Heart left ventricle (tissue), 16 donors: ENCODE results near the gene MAP4K1. TPM values are rescaled to one million over a fixed set of nuclear protein-coding genes. Genes with fewer than 3 reads are reported as not detected.
A peak's percentile ranks its signal among the peaks of the same experiment; 100 is the strongest.

Experiments
- ATAC-seq, 4 donors: fragments of 200-7000 bp; cut with Tn5 transposase; one replicate each; pipeline ENCODE4 v1.9.1; 2020 to 2022; ENCODE audit warnings: moderate library complexity in 4 of 4, mild to moderate bottlenecking in 3 of 4, moderate number of reproducible peaks in 1 of 4
- DNase-seq, 5 donors: peaks; one replicate each; pipeline ENCODE4 v3.0.0-alpha.2; 2020
- H3K27ac ChIP-seq, 12 donors: fragments of 200-600 bp; sonication (generic) in 4 of 12; one replicate each; pipeline versions ENCODE4 v1.5.0 to v1.8.0; 2016 to 2022; ENCODE audit warnings: mild to moderate bottlenecking in 2 of 12
- H3K27me3 ChIP-seq, 9 donors: fragments of 200-600 bp; sonication (generic) in 2 of 9; one replicate each; pipeline versions ENCODE4 v1.5.1 to v1.8.0; 2016 to 2022; ENCODE audit warnings: mild to moderate bottlenecking in 3 of 9
- H3K36me3 ChIP-seq, 9 donors: fragments of 200-600 bp; sonication (generic) in 2 of 9; one replicate each; pipeline versions ENCODE4 v1.5.0 to v1.8.0; 2018 to 2022; ENCODE audit warnings: mild to moderate bottlenecking in 2 of 9
- H3K4me1 ChIP-seq, 12 donors: fragments of 200-600 bp; sonication (generic) in 4 of 12; one replicate each; pipeline versions ENCODE4 v1.5.0 to v1.8.0; 2016 to 2022; ENCODE audit warnings: mild to moderate bottlenecking in 3 of 12
- H3K4me3 ChIP-seq, 12 donors: fragments of 200-600 bp; sonication (generic) in 4 of 12; one replicate each; pipeline versions ENCODE4 v1.5.0 to v1.8.0; 2017 to 2022; ENCODE audit warnings: mild to moderate bottlenecking in 9 of 12, moderate library complexity in 4 of 12
- H3K9me3 ChIP-seq, 12 donors: fragments of 200-600 bp; sonication (generic) in 4 of 12; one replicate each; pipeline versions ENCODE4 v1.5.0 to v1.8.0; 2016 to 2022; ENCODE audit warnings: mild to moderate bottlenecking in 1 of 12
- POLR2A ChIP-seq, 2 donors: fragments of 450-650 bp; IDR thresholded peaks; one replicate each; pipeline ENCODE4 v1.6.1; 2017; ENCODE audit warnings: antibody characterized with exemption in 2 of 2, mild to moderate bottlenecking in 2 of 2, moderate library complexity in 2 of 2
- WGBS, 4 donors: extraction: QIAGEN DNeasy Blood & Tissue Kit in 2 of 4; methylation state at CpG; one replicate each; pipeline versions ENCODE4 v1.1.5 to v1.1.7; 2013 to 2018; 5-methylcytosine and 5-hydroxymethylcytosine counted together
- intact Hi-C, 10 donors: fragments of 100-400 bp; cut with DNase I; formaldehyde crosslinking; loops; one replicate each; pipeline versions ENCODE4 v1.11.1 to v1.14.2; 2022
- polyA plus RNA-seq, 2 donors: library from polyadenylated mRNA; stranded (reverse); fragments of 200-250 nt; gene quantifications; one replicate each; pipeline ENCODE4 v1.2.3, GENCODE V29; 2013
- total RNA-seq, 9 donors: library from RNA; depleted of rRNA in 2 of 9; stranded (reverse); fragments of >200 nt in 2 of 9; fragmentation: NEBNext Ultra II Directional in 3 of 9; extraction: Animal tissue kit (Norgen Biotek cat#: 25700) in 3 of 9; gene quantifications; one replicate each; pipeline versions ENCODE4 v1.1.0 to v1.2.4, GENCODE V29; 2016 to 2023
- TF ChIP-seq, protein P1 (sequence below), 12 donors: fragments of 200-600 bp; sonication (generic) in 4 of 12; IDR thresholded peaks; one replicate each; pipeline versions ENCODE4 v1.5.0 to v1.8.0; 2018 to 2022; ENCODE audit warnings: antibody characterized with exemption in 12 of 12, mild to moderate bottlenecking in 5 of 12
- donor health status: ischemic (EF 13 %, LVEDD 7.1; RV severe dilation, severe dysfunction).
- donor health status: healthy with polysubstance abuse.
- donor health status: DM: no; HTN: yes; CAD: no.
- donor health status: DM: no; HTN: no; CAD: no.
- donor health status: ischemic (EF 25% LVEDD 6.9; RV normal size, moderate dysfunction).
- donor health status: ischemic (EF 25% LVEDD 5.7; RV mildly dilated, moderate dysfunction).
- donor health status: healthy.
- donor health status: DM: yes; HTN: yes; CAD: no.
- donor health status: ischemic (EF 35%, LVEDD 5.7; RV mildly dilated, moderate dysfunction).
- donor health status: nonischemic (EF 11% LVEDD 7.7; RV severe dilation, severe dysfunction).
- donor health status: DM: yes; HTN: yes; CAD: no.
- donor health status: PGD.
- donor health status: ischemic (EF 29% LVEDD 5.4; RV normal size, mild dysfunction).
- donor health status: nonischemic (EF 23%, LVEDD 6.1; RV moderate dilation, normal function).

MAP4K1 gene
- total and polyA plus RNA-seq, 11 donors, result 0.69 to 9.9 (median 2.7) TPM

DNA sequence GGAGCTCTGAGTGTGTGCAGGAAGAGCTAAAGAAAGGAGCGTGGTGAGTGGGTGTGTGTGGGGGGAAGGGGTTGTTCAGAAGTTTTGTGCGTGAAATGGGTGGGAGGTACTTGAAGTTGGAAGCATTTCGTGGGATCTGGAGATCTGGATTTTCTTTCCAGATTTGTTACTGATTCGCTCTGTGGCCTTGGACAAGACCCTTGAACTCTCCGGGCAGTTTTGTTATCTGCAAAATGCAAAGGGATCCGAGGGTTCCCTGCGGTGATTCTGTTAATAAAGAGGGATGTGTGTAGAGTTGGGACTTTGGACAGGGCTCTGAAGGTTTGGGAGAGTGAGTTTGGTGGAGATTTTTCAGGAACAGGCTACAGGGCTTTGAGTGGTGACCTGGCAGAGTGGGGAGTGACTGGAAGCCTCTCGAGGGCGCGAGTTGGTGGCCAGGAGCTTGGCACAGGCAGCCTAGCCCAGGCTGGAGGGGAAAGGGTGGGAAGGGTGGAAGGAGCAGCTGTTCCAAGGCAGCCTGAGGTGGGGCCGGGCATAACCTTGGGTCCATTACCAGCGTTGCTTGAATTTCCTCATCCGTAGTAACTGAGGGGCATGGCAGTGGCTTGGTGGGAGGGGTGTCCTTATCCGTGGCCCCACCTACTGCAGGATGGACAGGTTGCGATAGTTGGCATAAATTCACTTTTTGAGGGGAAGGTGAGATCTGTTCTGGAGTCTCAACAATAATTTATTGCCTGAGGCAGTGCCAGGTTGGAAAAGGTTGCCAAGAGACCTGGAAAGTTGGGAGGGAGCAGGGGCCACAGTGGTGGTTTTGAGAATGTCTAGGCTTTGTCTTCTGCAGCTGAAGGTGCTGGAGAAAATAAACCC lies 31.8 kb upstream of the MAP4K1 start:
- intact Hi-C loops, result loop anchor here in 9 of 10 donors (2.0 to 10.0 kb wide), 9 partner anchors 43 to 203 kb away; partner anchors contain the start of gene ECH1 (in 2 of the 9)
- peak in 3 of 5 donors; percentile 38 to 58 (median 54) for DNase-seq
- peak; percentile 3 to 47 (median 7) for ATAC-seq
- Histone ChIP-seq H3K9me3 (no peaks in the 10 kb centered on the region), H3K27me3 (no peaks in the 10 kb centered on the region), H3K4me3 (peak overlapping the region; percentile 62 to 100 (median 92)), H3K27ac (peak overlapping the region; percentile 73 to 99 (median 96)), H3K4me1 (peaks cover 20 to 59% (median 52%) of the 10 kb centered on the region in 12 donors), H3K36me3 (peaks cover 0 to 9% (median 2%) of the 10 kb centered on the region in 9 donors)
- 3 to 7% (median 5%) methylated on average over 15 of the region's 15 CpGs for WGBS, 4 donors
- TF ChIP-seq, protein P1, sequence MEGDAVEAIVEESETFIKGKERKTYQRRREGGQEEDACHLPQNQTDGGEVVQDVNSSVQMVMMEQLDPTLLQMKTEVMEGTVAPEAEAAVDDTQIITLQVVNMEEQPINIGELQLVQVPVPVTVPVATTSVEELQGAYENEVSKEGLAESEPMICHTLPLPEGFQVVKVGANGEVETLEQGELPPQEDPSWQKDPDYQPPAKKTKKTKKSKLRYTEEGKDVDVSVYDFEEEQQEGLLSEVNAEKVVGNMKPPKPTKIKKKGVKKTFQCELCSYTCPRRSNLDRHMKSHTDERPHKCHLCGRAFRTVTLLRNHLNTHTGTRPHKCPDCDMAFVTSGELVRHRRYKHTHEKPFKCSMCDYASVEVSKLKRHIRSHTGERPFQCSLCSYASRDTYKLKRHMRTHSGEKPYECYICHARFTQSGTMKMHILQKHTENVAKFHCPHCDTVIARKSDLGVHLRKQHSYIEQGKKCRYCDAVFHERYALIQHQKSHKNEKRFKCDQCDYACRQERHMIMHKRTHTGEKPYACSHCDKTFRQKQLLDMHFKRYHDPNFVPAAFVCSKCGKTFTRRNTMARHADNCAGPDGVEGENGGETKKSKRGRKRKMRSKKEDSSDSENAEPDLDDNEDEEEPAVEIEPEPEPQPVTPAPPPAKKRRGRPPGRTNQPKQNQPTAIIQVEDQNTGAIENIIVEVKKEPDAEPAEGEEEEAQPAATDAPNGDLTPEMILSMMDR (IDR thresholded peaks at IDR 0.05), result no peak
- peak in 1 of 2 donors; percentile 27 for TF ChIP-seq POLR2A (IDR thresholded peaks at IDR 0.05)

DNA sequence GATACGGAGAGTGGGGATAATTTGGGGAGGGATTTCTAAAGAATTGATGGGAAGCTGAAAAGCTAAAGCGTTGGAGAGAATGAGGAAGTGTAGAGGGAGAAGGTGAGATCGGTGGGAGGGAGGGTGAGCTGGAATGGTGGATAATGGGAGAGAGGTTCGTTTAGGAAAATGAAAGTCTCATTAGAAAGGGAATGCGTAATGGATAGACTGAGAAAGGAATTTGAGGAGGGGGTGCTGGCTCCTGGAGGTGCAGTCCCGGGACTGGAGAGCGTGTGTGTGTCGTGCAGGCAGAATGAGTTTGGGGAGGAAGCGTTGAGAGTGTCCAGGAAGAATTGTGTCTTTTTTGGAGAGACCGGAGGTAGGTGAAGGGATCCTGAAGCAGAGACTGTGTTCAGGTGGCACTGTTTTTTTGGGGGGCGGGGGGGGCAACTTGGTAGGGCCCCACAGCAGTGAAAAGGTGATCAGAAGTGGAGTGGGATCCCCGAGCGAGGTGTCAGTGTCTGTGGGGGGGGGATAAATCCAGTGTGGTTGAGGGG lies 31.1 kb upstream of the MAP4K1 start:
- H3K4me1 ChIP-seq, result peaks cover 14 to 52% (median 45%) of the 10 kb centered on the region in 12 donors
- no peak for ATAC-seq
- intact Hi-C loops, result loop anchor here in 4 of 10 donors (2.0 to 5.0 kb wide), 7 partner anchors 53 to 203 kb away; partner anchors contain the start of gene ECH1 (in 1 of the 4)
- H3K9me3 ChIP-seq, result no peaks in the 10 kb centered on the region
- H3K27ac ChIP-seq, result peak overlapping the region; percentile 73 to 99 (median 96)
- no peaks in the 10 kb centered on the region for H3K27me3 ChIP-seq
- TF ChIP-seq, protein P1 (IDR thresholded peaks at IDR 0.05), result no peak
- no peak for TF ChIP-seq POLR2A (IDR thresholded peaks at IDR 0.05)
- peak overlapping the region; percentile 62 to 100 (median 92) for H3K4me3 ChIP-seq
- 0 to 1% (median 1%) methylated on average over 13 of the region's 13 CpGs for WGBS, 4 donors
- DNase-seq, result no peak
- H3K36me3 ChIP-seq, result peaks cover 0 to 2% (median 0%) of the 10 kb centered on the region in 9 donors

DNA sequence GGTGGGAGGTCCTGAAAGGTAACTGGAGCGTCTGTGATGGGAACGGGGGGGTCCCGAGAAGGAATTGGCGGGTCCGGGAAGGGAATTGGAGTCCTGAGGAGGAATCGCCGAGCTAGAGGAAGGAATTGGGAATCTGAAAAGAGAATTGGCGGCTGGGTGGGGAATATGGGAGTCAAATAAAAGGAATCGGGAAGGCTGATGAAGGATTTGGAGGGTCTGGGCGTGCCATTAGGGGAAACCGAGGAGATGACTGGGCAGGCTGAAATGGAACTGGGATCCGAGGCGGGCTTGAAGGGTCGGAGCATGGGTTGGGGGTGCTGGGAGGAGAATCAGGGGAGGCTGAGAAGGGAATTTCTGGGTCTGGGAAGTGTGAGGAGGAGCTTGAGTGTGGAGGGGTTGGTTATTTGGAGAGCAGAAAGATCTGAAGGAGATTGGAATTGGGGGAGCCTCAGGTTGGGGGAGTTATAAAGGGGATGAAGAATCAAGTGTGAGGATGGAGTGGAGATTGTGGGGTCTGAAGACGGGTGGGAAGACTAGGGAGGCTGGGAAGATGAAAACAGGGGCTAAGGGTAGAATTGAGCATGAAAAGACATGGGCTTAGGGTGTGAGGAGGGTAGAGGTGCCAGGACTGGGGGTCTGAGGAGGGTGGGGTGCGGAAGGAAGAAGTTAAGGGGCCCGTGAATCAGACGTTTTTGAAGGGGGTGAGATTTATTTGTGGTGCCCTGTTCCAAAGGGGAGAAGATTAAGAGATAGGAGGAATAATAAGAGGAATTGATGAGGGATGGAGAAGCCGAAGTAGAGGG lies 30.4 kb upstream of the MAP4K1 start:
- Histone ChIP-seq H3K27ac (peak overlapping the region; percentile 73 to 99 (median 96)), H3K36me3 (no peaks in the 10 kb centered on the region), H3K4me1 (peaks cover 14 to 46% (median 38%) of the 10 kb centered on the region in 12 donors), H3K27me3 (no peaks in the 10 kb centered on the region), H3K9me3 (no peaks in the 10 kb centered on the region), H3K4me3 (peak overlapping the region; percentile 62 to 100 (median 92))
- intact Hi-C loops, result loop anchor here in 4 of 10 donors (2.0 to 5.0 kb wide), 7 partner anchors 54 to 204 kb away; partner anchors contain the start of gene ECH1 (in 1 of the 4)
- DNase-seq (no peak), ATAC-seq (no peak)
- no peak for TF ChIP-seq POLR2A (IDR thresholded peaks at IDR 0.05)
- TF ChIP-seq, protein P1 (IDR thresholded peaks at IDR 0.05), result no peak
- 0 to 1% (median 1%) methylated on average over 19 of the region's 19 CpGs for WGBS, 4 donors
